ENCODE data around the gene TCIRG1. TPM values are rescaled to one million over a fixed set of nuclear protein-coding genes. Genes with fewer than 3 reads are reported as not detected.
A peak's percentile ranks its signal among the peaks of the same experiment; 100 is the strongest.
"Not testable (repeated sequence)": the region's sequence is repeated elsewhere in the genome, so short reads cannot be mapped to it uniquely, and the experiment has no call there.

The TCIRG1 gene
- total and polyA plus RNA-seq, 7 donors, result 10.9 to 20.1 (median 11.8) TPM

DNA sequence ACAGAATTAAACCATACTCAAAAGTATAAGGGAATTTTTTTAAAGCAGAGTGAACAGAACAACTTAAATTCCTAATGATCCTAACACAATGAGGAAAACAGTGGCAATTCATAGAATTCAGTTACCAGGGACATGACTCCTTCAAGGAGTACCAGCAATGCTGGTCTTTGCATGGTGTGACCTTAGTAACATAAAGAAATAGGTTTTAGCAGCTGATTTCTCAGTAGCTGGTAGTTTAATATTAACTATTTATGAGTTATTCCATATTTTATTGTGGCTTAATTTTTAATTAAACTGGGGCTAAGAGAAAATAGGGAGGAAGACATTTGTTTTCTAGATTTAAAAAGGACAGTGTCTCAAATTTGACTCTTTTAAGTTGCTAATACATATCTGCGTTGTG lies 51.5 kb downstream of the TCIRG1 start:
- 60 to 73% (median 72%) methylated on average over 1 of the region's 1 CpG for WGBS, 3 donors
- H3K9me3 ChIP-seq, result no peaks in the 10 kb centered on the region
- H3K4me1 ChIP-seq, result peaks cover 14% of the 10 kb centered on the region
- no peaks in the 10 kb centered on the region for H3K36me3 ChIP-seq (ENCODE audit: insufficient read depth in 1 of 2, low read depth in 1 of 2)
- DNase-seq (no peak), ATAC-seq (no peak)
- H3K27me3 ChIP-seq (ENCODE audit: insufficient read depth in 3 of 3, low read length in 2 of 3), result no peaks in the 10 kb centered on the region
- H3K27ac ChIP-seq, result no peak overlapping the region
- TF ChIP-seq, protein P1, sequence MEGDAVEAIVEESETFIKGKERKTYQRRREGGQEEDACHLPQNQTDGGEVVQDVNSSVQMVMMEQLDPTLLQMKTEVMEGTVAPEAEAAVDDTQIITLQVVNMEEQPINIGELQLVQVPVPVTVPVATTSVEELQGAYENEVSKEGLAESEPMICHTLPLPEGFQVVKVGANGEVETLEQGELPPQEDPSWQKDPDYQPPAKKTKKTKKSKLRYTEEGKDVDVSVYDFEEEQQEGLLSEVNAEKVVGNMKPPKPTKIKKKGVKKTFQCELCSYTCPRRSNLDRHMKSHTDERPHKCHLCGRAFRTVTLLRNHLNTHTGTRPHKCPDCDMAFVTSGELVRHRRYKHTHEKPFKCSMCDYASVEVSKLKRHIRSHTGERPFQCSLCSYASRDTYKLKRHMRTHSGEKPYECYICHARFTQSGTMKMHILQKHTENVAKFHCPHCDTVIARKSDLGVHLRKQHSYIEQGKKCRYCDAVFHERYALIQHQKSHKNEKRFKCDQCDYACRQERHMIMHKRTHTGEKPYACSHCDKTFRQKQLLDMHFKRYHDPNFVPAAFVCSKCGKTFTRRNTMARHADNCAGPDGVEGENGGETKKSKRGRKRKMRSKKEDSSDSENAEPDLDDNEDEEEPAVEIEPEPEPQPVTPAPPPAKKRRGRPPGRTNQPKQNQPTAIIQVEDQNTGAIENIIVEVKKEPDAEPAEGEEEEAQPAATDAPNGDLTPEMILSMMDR (IDR thresholded peaks at IDR 0.05), result no peak
- intact Hi-C loops (cut with DNase I), result no loop called here
- H3K4me3 ChIP-seq, result no peak overlapping the region

DNA sequence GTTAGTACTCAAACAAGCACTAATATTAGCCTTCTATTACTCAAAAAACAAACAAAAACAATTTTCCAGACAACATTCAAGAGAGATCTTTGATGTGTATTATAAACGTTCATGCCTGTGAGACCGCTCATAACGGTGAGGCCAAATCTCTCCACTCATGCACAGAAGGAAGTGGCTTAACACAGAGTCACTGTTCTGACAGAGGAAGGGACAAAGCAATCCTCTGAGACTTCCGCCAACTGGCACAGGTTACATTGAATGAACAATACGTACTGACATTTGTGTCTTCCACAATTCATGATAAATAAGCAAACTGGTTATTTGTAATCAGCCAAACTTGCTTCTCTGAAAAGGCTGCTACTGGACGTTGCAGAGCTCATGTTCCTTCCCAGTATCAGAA lies 51.9 kb downstream of the TCIRG1 start:
- TF ChIP-seq, protein P1 (IDR thresholded peaks at IDR 0.05), result no peak
- no peak overlapping the region for H3K27ac ChIP-seq

DNA sequence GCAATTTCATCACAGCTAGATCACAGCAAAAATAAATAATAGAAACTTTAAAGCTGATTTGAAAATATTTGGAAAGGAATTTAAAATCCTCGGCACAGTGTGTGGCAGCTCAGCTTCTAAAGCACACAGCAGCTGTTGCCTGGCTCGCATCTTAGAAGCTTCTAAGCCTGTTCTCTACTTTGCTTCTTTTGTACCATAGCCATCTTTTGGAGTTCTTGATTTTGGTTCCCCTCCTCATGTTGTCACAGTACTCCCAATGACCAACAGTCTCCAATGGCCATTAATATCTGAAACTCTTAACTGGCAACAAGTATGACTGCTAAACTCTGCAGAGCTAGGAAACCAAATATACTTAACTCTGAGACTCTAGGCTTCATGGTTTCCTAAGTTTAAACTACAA lies 53.6 kb downstream of the TCIRG1 start:
- WGBS, 3 donors, result 49 to 90% (median 62%) methylated on average over 2 of the region's 2 CpGs
- ATAC-seq, result no peak

More for the DNA sequence above, 51.9 kb downstream of the TCIRG1 start:
- intact Hi-C loops (cut with DNase I), result no loop called here
- DNase-seq (no peak), ATAC-seq (peak; percentile 56 to 89 (median 86))
- WGBS, 3 donors, result 18 to 40% (median 38%) methylated on average over 6 of the region's 6 CpGs
- H3K27me3 ChIP-seq (ENCODE audit: insufficient read depth in 3 of 3, low read length in 2 of 3), result no peaks in the 10 kb centered on the region
- H3K4me3 ChIP-seq, result no peak overlapping the region
- peaks cover 14% of the 10 kb centered on the region for H3K4me1 ChIP-seq
- no peaks in the 10 kb centered on the region for H3K36me3 ChIP-seq (ENCODE audit: insufficient read depth in 1 of 2, low read depth in 1 of 2)
- H3K9me3 ChIP-seq, result no peaks in the 10 kb centered on the region

DNA sequence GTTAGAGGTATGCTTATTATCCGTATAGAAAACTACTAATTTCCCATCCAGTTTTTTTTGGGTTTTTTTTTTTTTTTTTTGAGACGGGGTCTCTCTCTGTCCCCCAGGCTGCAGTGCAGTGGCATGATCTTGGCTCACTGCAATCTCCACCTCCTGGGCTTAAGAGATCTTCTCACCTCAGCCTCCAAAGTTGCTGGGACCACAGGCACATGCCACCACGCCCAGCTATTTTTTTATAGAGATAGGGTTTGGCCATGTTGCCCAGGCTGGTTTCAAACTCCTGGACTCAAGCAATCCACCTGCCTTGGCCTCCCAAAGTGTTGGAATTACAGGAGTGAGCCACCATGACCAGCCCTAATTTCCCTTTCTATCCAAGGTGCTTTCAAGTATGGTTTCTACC lies 54.1 kb downstream of the TCIRG1 start:
- DNase-seq; H3K9me3 ChIP-seq; H3K27me3 ChIP-seq (ENCODE audit: insufficient read depth in 3 of 3, low read length in 2 of 3); H3K4me3 ChIP-seq; ATAC-seq; H3K27ac ChIP-seq; H3K36me3 ChIP-seq (ENCODE audit: insufficient read depth in 1 of 2, low read depth in 1 of 2); H3K4me1 ChIP-seq; intact Hi-C loops (cut with DNase I): not testable (repeated sequence)
- WGBS, 3 donors, result 89 to 96% (median 95%) methylated on average over 3 of the region's 3 CpGs

More for the DNA sequence above, 53.6 kb downstream of the TCIRG1 start:
- H3K27ac ChIP-seq, result no peak overlapping the region
- intact Hi-C loops (cut with DNase I), result no loop called here
- no peak overlapping the region for H3K4me3 ChIP-seq
- no peaks in the 10 kb centered on the region for H3K27me3 ChIP-seq (ENCODE audit: insufficient read depth in 3 of 3, low read length in 2 of 3)
- H3K9me3 ChIP-seq, result no peaks in the 10 kb centered on the region
- peaks cover 11% of the 10 kb centered on the region for H3K4me1 ChIP-seq
- no peak for DNase-seq
- no peaks in the 10 kb centered on the region for H3K36me3 ChIP-seq (ENCODE audit: insufficient read depth in 1 of 2, low read depth in 1 of 2)
- TF ChIP-seq, protein P1 (IDR thresholded peaks at IDR 0.05), result no peak

DNA sequence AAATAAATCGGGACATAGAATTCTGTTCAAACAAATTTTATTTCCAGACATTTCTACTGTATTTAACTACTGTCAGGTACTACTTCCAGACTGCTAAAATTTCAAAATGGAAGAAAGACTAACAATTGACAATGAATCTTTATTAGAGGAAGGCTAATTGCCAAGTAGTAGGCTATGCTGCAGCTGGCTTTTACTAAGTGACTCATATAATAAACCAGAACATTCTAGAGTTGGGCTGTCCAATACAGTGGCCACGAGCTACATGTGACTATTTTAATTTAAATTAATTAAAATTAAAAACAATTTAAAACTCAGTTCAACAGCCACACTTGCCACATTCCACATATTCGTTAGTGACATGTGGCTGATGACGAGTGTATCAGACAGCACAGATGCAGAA lies 54.7 kb downstream of the TCIRG1 start:
- intact Hi-C loops (cut with DNase I), result no loop called here
- peaks cover 10% of the 10 kb centered on the region for H3K4me1 ChIP-seq
- TF ChIP-seq, protein P1 (IDR thresholded peaks at IDR 0.05), result no peak
- H3K9me3 ChIP-seq, result no peaks in the 10 kb centered on the region
- no peak overlapping the region for H3K27ac ChIP-seq
- no peak overlapping the region for H3K4me3 ChIP-seq
- no peak for DNase-seq
- no peaks in the 10 kb centered on the region for H3K27me3 ChIP-seq (ENCODE audit: insufficient read depth in 3 of 3, low read length in 2 of 3)
- no peaks in the 10 kb centered on the region for H3K36me3 ChIP-seq (ENCODE audit: insufficient read depth in 1 of 2, low read depth in 1 of 2)
- 81 to 90% (median 83%) methylated on average over 4 of the region's 4 CpGs for WGBS, 3 donors
- no peak for ATAC-seq
